PC-3 (cell line): ENCODE measurements around the gene PTPN18. TPM values are rescaled to one million over a fixed set of nuclear protein-coding genes. Genes with fewer than 3 reads are reported as not detected.

Source experiments
- ATAC-seq: fragments of 200-7000 bp; cut with Tn5 transposase; 2 replicates; pipeline ENCODE4 v1.9.1; 2020; ENCODE audit warnings: mild to moderate bottlenecking, moderate library complexity
- BruUV-seq: library from RNA; stranded (reverse); fragments of 400-500 nt; replicated peaks from 2 replicates; lab custom pipeline; 2021; lab: Mats Ljungman, UMichigan
- CTCF ChIA-PET: fragments of 300-600 bp; sonication (Branson Sonifier 250); formaldehyde crosslinking; loops from one replicate; lab custom pipeline; 2022; ENCODE audit warnings: antibody characterized with exemption; lab: Charles Lee
- POLR2A ChIA-PET: fragments of 300-600 bp; sonication (Branson Sonifier 250); formaldehyde crosslinking; loops from one replicate; lab custom pipeline; 2022; ENCODE audit warnings: antibody characterized with exemption; ENCODE audit not compliant: unreplicated experiment; lab: Charles Lee
- DNase-seq: peaks from one replicate; pipeline ENCODE4 v3.0.0-alpha.2; 2015
- H2AFZ ChIP-seq: fragments of 300-600 bp; sonication (generic); 2 replicates; pipeline ENCODE4 v1.6.0; 2016; ENCODE audit warnings: antibody characterized with exemption, low read length
- H3F3A ChIP-seq: fragments of 300-600 bp; sonication (generic); one replicate; pipeline ENCODE4 v1.6.0; 2017; ENCODE audit warnings: antibody characterized with exemption, low read length, control low read depth, mild to moderate bottlenecking; ENCODE audit not compliant: unreplicated experiment
- H3K27ac ChIP-seq: fragments of 300-600 bp; sonication (generic); 2 replicates; pipeline ENCODE4 v1.5.1; 2016; ENCODE audit warnings: mild to moderate bottlenecking, low read length
- H3K27me3 ChIP-seq: fragments of 300-600 bp; sonication (generic); 2 replicates; pipeline ENCODE4 v1.6.1; 2016; ENCODE audit warnings: low read length, mixed read lengths
- H3K36me3 ChIP-seq: fragments of 300-600 bp; sonication (generic); 2 replicates; pipeline ENCODE4 v1.6.1; 2016; ENCODE audit warnings: low read depth, mixed run types, low read length, mixed read lengths
- H3K4me1 ChIP-seq: fragments of 300-600 bp; sonication (generic); 2 replicates; pipeline ENCODE4 v1.5.1; 2016; ENCODE audit warnings: low read length; ENCODE audit not compliant: insufficient read depth
- H3K4me2 ChIP-seq: fragments of 300-600 bp; sonication (generic); 2 replicates; pipeline ENCODE4 v1.6.0; 2016; ENCODE audit warnings: low read length
- H3K4me3 ChIP-seq: fragments of 300-600 bp; sonication (generic); 2 replicates; pipeline ENCODE4 v1.5.1; 2016; ENCODE audit warnings: mild to moderate bottlenecking, low read length, mixed read lengths
- H3K79me2 ChIP-seq: fragments of 300-600 bp; sonication (generic); 2 replicates; pipeline ENCODE4 v1.6.1; 2017; ENCODE audit warnings: low read length, mixed read lengths
- H3K9ac ChIP-seq: fragments of 300-600 bp; sonication (generic); 2 replicates; pipeline ENCODE4 v1.6.0; 2016; ENCODE audit warnings: mild to moderate bottlenecking, low read length
- H3K9me2 ChIP-seq: fragments of 300-600 bp; sonication (generic); replicated peaks from 2 replicates; pipeline ENCODE4 v1.6.1; 2016; ENCODE audit warnings: mixed run types, low read length, mixed read lengths
- H3K9me3 ChIP-seq: fragments of 300-600 bp; sonication (generic); 2 replicates; pipeline ENCODE4 v1.6.1; 2016; ENCODE audit warnings: low read length, mixed read lengths
- H4K20me1 ChIP-seq: fragments of 300-600 bp; sonication (generic); 2 replicates; pipeline ENCODE4 v1.6.1; 2016; ENCODE audit warnings: low read length, mixed read lengths
- EZH2 ChIP-seq: fragments of 300-600 bp; sonication (generic); IDR thresholded peaks from one replicate; pipeline ENCODE4 v1.6.1; 2017; ENCODE audit warnings: antibody characterized with exemption, mild to moderate bottlenecking, low read length; ENCODE audit not compliant: unreplicated experiment
- EZH2phosphoT487 ChIP-seq: fragments of 300-600 bp; sonication (generic); IDR thresholded peaks from 2 replicates; pipeline ENCODE4 v1.6.1; 2018; ENCODE audit warnings: mild to moderate bottlenecking, antibody characterized with exemption, low read length, borderline replicate concordance
- intact Hi-C: fragments of 100-400 bp; cut with micrococcal nuclease; formaldehyde crosslinking; loops from 2 replicates; pipeline ENCODE4 v1.9.0; 2023
- total RNA-seq: library from RNA; depleted of rRNA; stranded (reverse); fragments of >200 nt; gene quantifications from 2 replicates; pipeline ENCODE4 v1.2.3, GENCODE V29; 2014
- TF ChIP-seq, protein P1 (sequence below): fragments of 300-600 bp; sonication (generic); conservative IDR thresholded peaks from 2 replicates; pipeline ENCODE4 v1.5.1; 2017; ENCODE audit warnings: antibody characterized with exemption, low read depth, mild to moderate bottlenecking, low read length

PTPN18 gene
- total RNA-seq, 1 experiment from 2014 or later = 27.1 TPM

DNA sequence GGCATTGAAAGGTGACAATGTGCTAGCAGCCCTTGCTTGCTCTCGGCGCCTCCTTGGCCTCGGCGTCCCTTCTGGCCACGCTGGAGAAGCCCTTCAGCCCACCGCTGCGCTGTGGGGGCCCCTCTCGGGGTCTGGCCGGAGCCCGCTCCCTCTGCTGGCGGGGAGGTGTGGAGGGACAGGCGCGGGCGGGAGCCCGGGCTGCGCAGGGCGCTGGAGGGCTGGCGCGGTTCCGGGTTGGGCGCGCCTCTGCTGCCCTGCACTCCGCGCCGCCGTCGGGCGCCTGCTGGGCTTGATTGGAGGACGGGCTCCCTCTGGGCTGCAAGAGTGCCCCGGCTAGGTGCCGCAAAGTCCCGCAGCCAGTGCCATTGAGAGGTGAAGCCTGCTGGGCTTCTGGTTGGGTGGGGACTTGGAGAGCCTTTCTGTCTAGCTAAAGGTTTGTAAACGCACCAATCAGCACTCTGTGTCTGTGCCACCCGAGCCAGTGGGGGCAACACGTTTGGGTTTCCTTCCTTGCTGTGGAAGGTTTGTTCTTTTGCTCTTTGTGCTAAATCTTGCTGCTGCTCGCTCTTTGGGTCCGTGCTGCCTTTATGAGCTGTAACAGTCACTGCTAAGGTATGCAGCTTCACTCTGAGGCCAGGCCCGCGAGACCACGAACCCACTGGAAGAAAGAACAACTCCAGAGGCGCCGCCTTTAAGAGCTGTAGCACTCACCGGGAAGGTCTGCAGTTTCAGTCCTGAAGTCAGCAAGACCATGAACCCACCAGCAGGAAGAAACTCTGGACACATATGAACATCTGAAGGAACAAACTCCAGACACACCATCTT lies 27.9 kb upstream of the PTPN18 start:
- Histone ChIP-seq H3K79me2 (no peaks in the 10 kb centered on the region), H3K4me1 (peaks cover 15% of the 10 kb centered on the region), H3K27ac (no peak overlapping the region), H3F3A (no peaks in the 10 kb centered on the region), H3K9ac (no peak overlapping the region), H2AFZ (peak overlapping the region; percentile 28), H3K9me2 (no peaks in the 10 kb centered on the region), H3K4me2 (peak overlapping the region; percentile 38), H3K4me3 (no peak overlapping the region), H3K36me3 (no peaks in the 10 kb centered on the region), H3K27me3 (peaks cover 14% of the 10 kb centered on the region), H4K20me1 (no peaks in the 10 kb centered on the region), H3K9me3 (no peaks in the 10 kb centered on the region)
- TF ChIP-seq, protein P1, sequence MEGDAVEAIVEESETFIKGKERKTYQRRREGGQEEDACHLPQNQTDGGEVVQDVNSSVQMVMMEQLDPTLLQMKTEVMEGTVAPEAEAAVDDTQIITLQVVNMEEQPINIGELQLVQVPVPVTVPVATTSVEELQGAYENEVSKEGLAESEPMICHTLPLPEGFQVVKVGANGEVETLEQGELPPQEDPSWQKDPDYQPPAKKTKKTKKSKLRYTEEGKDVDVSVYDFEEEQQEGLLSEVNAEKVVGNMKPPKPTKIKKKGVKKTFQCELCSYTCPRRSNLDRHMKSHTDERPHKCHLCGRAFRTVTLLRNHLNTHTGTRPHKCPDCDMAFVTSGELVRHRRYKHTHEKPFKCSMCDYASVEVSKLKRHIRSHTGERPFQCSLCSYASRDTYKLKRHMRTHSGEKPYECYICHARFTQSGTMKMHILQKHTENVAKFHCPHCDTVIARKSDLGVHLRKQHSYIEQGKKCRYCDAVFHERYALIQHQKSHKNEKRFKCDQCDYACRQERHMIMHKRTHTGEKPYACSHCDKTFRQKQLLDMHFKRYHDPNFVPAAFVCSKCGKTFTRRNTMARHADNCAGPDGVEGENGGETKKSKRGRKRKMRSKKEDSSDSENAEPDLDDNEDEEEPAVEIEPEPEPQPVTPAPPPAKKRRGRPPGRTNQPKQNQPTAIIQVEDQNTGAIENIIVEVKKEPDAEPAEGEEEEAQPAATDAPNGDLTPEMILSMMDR = no peak
- TF ChIP-seq EZH2 (no peak), EZH2phosphoT487 (no peak)
- BruUV-seq = no TSS peak
- CTCF ChIA-PET = no interaction called here
- intact Hi-C loops = loop anchor here (1.0 kb wide), 1 partner anchor 87 kb away; no protein-coding TSS in a partner anchor
- POLR2A ChIA-PET = no interaction called here
- peak; percentile 75 for DNase-seq
- peak; percentile 82 for ATAC-seq

DNA sequence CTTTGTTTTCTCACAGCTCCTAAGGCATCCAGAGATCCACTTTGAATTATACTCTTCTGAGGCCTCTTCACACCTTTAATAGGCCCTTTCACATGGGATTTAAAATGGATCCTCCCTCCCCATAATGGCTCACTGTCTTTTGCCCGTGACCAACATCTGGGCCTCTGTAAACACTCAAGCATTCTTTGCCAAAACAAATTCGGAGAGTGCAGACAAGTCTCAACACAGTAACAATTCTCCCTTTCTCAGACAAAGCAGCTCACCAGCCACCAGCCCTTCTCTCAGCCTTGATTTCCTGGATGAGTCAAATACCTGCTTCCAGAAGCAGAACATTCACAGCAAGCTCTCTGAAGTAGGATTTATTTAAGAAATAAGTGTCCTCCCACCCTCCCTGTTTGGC lies 27.1 kb upstream of the PTPN18 start:
- no peaks in the 10 kb centered on the region for H3K9me2 ChIP-seq
- H3K36me3 ChIP-seq = no peaks in the 10 kb centered on the region
- TF ChIP-seq EZH2phosphoT487 (no peak), EZH2 (no peak)
- TF ChIP-seq, protein P1 = no peak
- peaks cover 15% of the 10 kb centered on the region for H3K4me1 ChIP-seq
- no peak overlapping the region for H3K27ac ChIP-seq
- H3F3A ChIP-seq = no peaks in the 10 kb centered on the region
- peak overlapping the region; percentile 28 for H2AFZ ChIP-seq
- H3K27me3 ChIP-seq = peaks cover 11% of the 10 kb centered on the region
- H3K4me3 ChIP-seq = no peak overlapping the region
- H4K20me1 ChIP-seq = no peaks in the 10 kb centered on the region
- ATAC-seq (peak; percentile 48), DNase-seq (peak; percentile 36)
- ChIA-PET POLR2A (no interaction called here), CTCF (no interaction called here)
- H3K9ac ChIP-seq = no peak overlapping the region
- H3K4me2 ChIP-seq = 0 out of 2 replicates have a peak overlapping the region, but pooled peaks have one; percentile 38
- no TSS peak for BruUV-seq
- H3K9me3 ChIP-seq = no peaks in the 10 kb centered on the region
- H3K79me2 ChIP-seq = no peaks in the 10 kb centered on the region
- intact Hi-C loops = loop anchor here (1.0 kb wide), 1 partner anchor 87 kb away; no protein-coding TSS in a partner anchor
